IPS DF 4.7 (cell line): ENCODE measurements around the gene TMEM219.

Experiments
- DNase-seq: peaks from one replicate; pipeline ENCODE4 v3.0.0-alpha.2; 2013; ENCODE audit warnings: low spot score; ENCODE audit errors: extremely low read depth

Gene TMEM219

GRCh38 chr16:29994600-29995323 lies 32.9 kb downstream of the TMEM219 start:
- no peak for DNase-seq

DNA sequence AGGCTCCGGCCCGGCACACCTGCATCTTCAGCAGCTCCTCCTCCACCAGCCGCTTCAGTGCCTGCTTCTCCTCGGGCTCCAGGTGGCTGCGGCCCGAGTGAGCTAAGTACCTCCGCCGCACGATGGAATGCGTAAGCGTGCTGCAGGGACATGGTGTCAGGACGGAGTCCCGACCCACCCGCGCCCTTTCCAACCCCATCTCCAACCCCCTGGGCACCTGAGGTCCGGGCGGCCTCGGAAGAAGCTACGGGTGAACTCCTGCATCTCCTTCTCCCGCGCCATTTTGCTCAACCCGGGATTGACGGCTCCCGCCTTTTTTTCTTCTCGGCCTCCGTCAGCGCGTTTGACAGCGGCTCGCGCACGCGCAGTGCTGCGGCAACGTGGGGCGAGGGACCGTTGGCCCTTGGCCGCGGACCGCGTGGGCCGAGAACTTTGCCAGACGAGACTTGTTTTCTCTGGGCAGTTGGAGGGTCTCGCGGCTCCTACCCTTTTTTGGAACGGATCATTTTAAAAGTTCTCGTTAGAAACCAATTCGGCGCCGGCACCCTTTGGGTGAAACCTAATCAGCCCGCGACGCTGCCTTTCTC lies 33.5 kb downstream of the TMEM219 start, which contains the start of gene HIRIP3:
TSS of gene HIRIP3 (minus strand) at position 294 of the 587 bp plus-strand sequence. CDS start at position 282, 12 bp downstream.
- no peak for DNase-seq

DNA sequence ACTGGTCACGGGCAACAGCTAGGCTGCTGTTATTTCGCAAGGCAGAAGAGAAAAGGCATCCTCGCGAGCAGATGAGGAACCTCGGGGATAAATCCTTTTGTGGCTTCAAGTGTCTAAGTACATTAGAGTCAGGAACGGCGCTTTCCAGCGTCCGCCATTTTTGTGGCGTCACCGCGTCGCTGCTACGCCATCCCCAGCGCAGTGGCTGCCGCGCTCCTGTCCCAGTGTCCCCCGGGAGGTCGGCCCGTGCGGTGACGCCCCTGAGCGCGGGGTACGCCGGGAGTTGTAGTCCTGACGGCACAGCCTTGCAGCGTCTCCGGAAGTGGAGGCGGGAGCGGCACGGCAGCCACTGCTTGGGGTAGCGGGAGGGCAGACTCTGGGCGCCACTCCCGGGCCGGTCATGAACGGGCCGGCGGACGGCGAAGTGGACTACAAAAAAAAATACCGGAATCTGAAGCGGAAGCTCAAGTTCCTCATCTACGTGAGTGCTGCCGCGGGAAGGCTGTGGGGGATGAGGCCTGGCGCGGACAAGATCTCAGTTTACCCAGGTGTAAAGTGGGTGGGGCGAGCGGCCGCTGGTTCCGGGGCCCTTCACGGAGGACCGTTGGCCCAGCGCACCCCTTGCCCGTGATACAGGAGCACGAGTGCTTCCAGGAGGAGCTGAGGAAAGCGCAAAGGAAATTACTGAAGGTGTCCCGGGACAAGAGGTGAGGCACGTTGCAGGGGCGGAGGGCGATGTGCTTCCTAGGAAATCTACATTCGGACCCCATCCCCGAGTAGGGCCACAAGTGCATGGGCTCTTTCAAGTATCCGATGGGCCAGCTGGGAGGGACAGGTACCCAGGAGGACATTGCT lies 34.3 kb downstream of the TMEM219 start, which contains the start of gene INO80E:
TSS of gene INO80E (plus strand) at position 331 of the 855 bp plus-strand sequence. CDS start at position 401, 70 bp downstream.
- peak; percentile 93 for DNase-seq

GRCh38 chr16:29996766-29997250 lies 34.9 kb downstream of the TMEM219 start:
- no peak for DNase-seq

- no peak for DNase-seq
Observed at GRCh38 chr16:29999605-30000004, 37.7 kb downstream of the TMEM219 start.

GRCh38 chr16:30000735-30001631 lies 39.1 kb downstream of the TMEM219 start:
- DNase-seq: no peak

- no peak for DNase-seq
Observed at GRCh38 chr16:30002614-30003346, 40.9 kb downstream of the TMEM219 start.

DNA sequence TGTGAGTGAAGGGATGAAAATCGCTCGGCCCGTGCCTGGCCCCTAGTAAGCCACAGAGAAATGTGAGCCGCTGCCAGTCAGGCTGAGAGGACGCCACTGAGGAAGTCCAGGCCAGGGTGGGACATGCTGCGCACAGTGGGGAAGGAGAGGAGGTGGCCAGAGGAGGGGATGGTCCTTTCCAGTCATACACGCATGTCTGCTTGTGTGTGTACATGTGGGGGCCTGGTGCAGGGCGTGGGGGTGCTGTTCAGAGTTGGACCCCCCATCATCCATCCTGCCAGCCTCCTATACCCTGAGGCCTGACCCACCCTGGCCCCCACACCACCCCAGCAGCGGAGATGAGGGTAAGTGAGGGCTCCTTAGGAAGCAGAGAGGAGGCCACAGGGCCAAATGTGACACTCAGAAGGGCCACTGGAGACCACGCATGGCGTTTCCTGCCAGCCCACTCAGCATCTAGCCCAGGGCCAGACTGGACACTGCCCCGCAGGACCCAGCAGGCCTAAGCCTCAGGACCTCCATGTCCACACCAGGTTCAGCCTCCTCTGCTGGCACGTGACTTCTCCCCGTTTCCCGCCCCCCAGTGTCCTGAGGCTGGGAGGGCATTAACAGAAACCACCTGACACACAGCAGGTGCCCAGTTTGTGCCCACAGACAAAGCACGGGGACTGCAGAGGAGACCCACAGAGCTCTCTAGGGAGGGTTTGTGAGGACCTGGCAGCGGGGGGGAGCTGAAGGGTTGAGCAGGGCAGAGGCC lies 42.0 kb downstream of the TMEM219 start:
- no peak for DNase-seq

DNA sequence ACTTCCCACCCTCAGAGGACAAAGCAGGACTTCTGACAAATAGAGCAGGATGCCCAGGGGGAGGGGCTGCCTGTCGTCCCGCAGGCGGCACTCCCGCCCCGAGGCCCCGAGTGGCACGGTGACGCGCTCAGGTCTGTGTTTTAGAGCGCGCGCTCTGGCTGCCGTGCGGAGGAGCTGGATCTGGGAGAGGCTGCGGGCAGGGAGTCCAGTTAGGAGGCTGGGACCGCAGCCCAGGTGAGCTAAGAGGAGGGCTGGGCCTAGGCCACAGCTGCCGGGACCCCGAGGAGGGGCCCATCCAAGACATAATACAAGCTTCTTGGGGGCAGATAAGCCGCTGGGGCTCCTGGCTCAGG lies 42.5 kb downstream of the TMEM219 start:
- no peak for DNase-seq

GRCh38 chr16:30004811-30005242 lies 42.9 kb downstream of the TMEM219 start:
- DNase-seq: no peak

DNA sequence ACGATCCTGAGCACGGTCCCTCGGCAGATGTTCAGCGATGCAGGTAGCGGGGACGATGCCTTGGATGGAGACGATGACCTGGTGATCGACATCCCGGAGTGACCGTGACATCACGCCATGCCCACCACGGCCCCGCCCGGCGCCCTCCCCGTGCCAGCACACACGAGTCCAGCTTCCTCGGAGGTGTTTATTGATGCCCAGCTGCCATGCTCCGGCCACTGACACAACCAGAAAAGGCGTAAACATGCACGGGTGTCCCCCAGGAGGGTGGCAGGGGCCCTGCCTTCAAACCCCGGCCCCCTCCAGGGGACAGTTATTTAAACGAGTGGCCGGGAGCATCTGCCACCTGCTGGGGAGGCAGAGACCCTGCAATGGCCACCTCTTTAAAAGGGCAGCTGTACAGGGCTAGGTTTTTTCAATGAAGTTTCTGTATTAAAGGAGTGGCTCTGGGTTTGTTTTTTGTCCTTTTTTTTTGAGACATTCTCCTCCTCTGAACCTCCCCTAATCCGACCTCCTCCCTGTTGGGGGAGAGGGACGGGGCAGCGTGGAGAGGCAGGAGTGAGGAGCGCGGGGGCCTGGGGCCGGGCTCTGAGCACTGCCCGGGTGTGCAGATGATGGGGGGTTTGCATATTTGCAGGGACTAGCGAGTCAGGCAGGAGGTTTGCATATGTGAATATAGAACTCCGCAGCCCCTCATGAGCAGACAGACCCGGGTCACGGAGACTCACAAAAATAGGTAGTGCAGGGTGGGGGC lies 43.6 kb downstream of the TMEM219 start:
- no peak for DNase-seq

DNA sequence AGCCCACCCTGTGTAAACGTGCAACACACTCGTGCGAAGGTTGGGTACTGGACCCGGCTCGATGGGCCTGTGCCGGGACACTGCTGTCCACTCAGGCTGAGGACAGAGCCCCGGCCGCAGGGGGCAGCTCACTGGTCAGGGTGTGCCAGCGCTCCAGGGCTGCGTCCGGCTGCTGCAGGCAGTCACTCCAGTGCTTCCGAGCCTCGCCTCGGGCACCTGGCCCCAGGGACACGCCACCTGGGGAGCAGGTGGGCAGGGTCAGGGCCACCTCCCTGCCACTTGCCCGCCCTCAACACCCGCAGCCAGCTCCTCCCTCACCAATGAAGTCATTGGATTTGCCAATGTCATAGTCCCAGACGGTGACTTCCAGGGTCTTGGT lies 44.2 kb downstream of the TMEM219 start:
- DNase-seq: no peak

GRCh38 chr16:30006659-30007377 lies 44.9 kb downstream of the TMEM219 start:
- DNase-seq: no peak

DNA sequence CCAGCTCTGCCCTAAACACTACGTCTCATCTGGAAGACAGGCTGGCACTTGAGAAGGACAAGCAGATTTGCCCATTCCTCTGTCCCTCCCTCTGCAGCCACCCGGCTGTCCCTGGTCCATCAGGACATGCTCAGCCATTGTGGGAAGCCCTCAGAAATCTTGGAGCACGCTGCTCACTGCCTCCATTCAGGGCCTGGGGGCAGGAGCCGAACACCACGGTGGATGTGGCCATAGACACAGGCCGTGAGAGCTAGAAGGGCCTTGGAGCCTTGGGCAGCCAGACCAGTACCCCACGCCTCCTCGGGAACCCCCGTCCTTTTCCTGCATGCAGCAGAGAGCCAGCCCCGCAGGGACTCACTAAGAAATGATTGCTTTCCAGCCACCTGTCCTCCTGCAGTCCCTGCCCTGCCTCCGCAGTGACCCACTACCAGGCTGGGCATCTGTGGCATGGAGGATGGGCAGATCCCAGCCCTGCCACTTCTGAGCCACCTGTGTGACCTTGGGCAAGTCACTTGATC lies 45.6 kb downstream of the TMEM219 start:
- no peak for DNase-seq

DNA sequence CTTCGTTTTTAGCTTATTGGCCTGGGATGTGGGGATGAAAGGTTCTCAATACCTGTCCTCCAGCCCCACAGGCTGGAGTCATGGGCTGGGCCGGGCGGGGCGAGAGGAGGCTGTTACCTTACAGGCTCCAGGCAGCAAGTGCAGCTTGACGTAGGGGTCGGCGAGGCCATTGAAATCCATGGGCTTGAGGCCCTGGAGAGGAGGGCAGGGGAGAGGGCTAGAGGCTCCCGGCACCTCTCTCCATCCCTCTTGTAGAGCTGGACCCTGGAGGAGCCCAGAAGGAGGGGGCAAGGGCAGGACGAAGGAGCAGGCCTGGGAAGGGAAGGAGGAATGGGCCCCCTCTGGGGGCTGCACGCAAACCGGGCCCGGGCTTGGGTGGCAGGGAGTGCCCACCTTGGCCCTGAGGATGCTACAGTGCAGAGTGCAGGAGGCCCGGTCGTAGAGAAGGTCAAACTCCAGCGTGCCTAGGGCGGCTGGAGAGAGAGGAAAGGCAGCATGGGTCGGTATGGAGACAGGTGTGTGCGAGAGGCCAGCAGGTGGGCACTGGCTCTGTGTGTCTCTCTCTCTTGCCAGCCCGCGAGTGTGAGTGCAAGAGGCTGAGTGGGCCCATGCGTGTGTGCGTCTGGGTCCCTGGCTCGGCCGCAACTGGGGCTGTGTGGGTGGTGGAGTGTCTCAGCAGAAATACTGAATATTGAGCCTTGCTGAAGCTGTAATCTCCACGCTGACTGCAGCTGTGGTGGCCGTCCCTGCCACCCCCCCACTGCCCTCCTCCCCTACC lies 47.4 kb downstream of the TMEM219 start:
- DNase-seq: no peak

DNA sequence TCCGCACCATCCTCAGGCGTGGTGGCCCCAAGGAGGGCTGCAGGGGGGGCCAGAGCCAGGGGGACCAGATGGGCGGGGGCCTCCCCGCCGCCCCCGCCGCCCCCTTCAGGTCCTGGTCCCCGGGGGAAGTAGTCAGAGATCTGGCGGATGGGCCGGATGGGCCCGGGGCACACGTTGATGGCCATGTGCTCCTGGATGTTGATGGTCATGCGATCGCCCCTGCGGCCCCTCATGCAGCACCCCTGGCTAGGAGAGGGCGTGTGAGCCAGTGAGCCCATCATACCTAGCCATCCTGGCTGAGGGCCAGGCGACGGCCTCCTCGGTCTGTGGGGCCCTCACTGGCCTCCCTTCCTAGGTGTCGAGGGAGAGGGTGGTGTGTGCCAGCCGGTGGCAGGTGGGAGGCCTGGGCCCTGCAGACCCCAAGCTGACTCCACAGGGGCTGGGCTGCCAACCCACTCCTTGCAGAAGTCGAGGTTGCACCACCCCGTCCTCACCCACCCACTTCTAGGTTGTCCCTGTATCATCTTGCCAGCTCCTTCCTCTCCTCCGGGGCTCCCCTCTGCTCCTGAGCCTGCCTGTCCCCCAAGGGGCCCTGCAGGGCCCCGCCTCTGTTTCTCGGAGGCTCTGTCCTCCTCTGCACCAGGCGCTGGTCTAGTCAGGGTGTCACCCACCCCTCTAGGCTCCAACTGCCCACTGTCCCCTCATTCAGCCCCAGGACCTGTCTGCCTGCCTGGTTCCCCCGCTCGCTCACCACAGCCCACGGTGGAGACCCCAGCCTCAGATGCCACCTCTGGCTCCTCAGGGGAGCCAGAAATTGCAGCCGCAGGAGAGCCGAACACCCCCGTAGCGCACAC lies 48.3 kb downstream of the TMEM219 start:
- no peak for DNase-seq
